SK-N-SH (cell line): ENCODE measurements around the gene ZSCAN9.

Experiments
- CTCF ChIP-seq: fragments of 200-600 bp; sonication (generic); IDR thresholded peaks from 2 replicates; pipeline ENCODE4 v1.6.1; 2017; ENCODE audit warnings: antibody characterized with exemption, mild to moderate bottlenecking, moderate library complexity
- FOXM1 ChIP-seq: IDR thresholded peaks from 2 replicates; pipeline ENCODE4 v1.4.0; 2012; ENCODE audit warnings: low read depth, mild to moderate bottlenecking
- MAX ChIP-seq: IDR thresholded peaks from 2 replicates; pipeline ENCODE4 v1.4.0; 2012; ENCODE audit warnings: low read depth
- RAD21 ChIP-seq: IDR thresholded peaks from 2 replicates; pipeline ENCODE4 v1.6.1; 2012; ENCODE audit warnings: mild to moderate bottlenecking, low read length
- TAF1 ChIP-seq: IDR thresholded peaks from 2 replicates; pipeline ENCODE4 v1.6.1; 2012; ENCODE audit warnings: low read depth, mild to moderate bottlenecking, low read length, moderate library complexity, borderline replicate concordance

GRCh38 chr6:28215425-28215824 lies 9.7 kb upstream of the ZSCAN9 start:
- TF ChIP-seq MAX (no peak), FOXM1 (no peak), RAD21 (no peak), CTCF (no peak), TAF1 (no peak)
